ENCODE results near the gene PCDHGB7. TPM values are rescaled to one million over a fixed set of nuclear protein-coding genes. Genes with fewer than 3 reads are reported as not detected.
"Not testable (repeated sequence)": the region's sequence is repeated elsewhere in the genome, so short reads cannot be mapped to it uniquely, and the experiment has no call there.

Gene PCDHGB7
- polyA plus RNA-seq, 5 donors, result 13.1 to 15.2 (median 13.9) TPM

DNA sequence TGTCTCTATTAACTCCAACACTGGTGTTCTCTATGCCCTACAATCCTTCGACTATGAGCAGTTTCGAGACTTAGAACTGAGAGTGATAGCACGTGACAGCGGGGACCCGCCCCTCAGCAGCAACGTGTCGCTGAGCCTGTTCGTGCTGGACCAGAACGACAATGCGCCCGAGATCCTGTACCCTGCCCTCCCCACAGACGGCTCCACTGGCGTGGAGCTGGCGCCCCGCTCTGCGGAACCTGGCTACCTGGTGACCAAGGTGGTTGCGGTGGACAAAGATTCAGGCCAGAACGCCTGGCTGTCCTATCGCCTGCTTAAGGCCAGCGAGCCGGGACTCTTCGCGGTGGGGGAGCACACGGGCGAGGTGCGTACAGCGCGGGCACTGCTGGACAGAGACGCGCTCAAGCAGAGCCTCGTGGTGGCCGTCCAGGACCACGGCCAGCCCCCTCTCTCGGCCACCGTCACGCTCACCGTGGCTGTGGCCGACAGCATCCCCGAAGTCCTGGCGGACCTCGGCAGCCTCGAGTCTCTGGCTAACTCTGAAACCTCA is 5.3 kb downstream of the PCDHGB7 start:
- no peak for DNase-seq

DNA sequence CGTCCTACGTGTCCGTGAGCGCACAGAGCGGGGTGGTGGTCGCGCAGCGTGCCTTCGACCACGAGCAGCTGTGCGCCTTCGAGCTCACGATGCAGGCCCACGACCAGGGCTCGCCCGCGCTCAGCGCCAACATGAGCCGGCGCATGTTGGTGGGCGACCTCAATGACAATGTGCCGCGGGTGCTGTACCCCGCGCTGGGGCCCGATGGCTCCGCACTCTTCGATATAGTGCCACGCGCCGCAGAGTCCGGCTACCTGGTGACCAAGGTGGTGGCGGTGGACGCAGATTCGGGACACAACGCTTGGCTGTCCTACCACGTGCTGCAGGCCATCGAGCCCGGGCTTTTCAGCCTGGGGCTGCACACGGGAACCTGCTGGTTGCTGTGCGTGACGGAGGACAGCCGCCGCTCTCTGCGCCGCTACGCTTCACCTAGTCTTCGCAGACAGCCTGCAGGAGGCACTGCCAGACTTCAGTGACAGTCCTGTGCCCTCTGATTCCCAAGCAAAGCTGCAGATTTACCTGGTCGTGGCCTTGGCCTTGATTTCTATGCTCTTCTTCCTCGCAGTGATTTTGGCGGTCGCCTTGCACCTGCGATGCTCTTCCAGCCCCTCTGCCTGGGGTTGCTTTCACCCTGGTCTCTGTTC is 10.4 kb downstream of the PCDHGB7 start:
- no peak for DNase-seq

GRCh38 chr5:141430332-141431113 is 13.0 kb downstream of the PCDHGB7 start, which contains the start of gene PCDHGA12:
Gene PCDHGA12, plus strand, starts transcription at chr5:141430507. Its CDS starts 253 bp downstream, at chr5:141430760.
- DNase-seq, result no peak

DNA sequence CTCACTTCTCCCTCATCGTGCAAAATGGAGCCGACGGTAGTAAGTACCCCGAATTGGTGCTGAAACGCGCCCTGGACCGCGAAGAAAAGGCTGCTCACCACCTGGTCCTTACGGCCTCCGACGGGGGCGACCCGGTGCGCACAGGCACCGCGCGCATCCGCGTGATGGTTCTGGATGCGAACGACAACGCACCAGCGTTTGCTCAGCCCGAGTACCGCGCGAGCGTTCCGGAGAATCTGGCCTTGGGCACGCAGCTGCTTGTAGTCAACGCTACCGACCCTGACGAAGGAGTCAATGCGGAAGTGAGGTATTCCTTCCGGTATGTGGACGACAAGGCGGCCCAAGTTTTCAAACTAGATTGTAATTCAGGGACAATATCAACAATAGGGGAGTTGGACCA is 13.8 kb downstream of the PCDHGB7 start:
- no peak for DNase-seq

DNA sequence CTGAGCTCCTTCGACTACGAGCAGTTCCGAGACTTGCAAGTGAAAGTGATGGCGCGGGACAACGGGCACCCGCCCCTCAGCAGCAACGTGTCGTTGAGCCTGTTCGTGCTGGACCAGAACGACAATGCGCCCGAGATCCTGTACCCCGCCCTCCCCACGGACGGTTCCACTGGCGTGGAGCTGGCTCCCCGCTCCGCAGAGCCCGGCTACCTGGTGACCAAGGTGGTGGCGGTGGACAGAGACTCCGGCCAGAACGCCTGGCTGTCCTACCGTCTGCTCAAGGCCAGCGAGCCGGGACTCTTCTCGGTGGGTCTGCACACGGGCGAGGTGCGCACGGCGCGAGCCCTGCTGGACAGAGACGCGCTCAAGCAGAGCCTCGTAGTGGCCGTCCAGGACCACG is 14.8 kb downstream of the PCDHGB7 start:
- DNase-seq, result not testable (repeated sequence)

DNA sequence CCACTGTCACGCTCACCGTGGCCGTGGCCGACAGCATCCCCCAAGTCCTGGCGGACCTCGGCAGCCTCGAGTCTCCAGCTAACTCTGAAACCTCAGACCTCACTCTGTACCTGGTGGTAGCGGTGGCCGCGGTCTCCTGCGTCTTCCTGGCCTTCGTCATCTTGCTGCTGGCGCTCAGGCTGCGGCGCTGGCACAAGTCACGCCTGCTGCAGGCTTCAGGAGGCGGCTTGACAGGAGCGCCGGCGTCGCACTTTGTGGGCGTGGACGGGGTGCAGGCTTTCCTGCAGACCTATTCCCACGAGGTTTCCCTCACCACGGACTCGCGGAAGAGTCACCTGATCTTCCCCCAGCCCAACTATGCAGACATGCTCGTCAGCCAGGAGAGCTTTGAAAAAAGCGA is 15.2 kb downstream of the PCDHGB7 start:
- DNase-seq, result not testable (repeated sequence)

DNA sequence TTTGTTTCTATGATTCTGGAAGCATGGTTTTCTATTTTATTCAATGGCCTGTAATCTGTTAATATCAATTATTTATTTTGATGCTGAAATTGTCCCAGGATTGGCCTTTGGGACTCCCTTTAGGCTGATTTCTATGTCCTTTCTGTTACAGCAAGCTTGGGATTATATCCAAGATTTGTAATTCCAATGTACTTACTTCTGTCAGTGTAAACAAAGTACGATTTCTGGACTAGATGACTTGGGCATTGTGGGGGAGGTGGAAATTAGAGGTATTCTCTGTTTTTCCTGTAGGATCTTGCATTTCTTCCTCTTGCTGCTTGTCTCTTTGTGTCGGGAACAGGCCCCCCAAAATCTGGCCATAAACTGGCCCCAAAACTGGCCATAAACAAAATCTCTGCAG is 16.5 kb downstream of the PCDHGB7 start:
- no peak for DNase-seq

- no peak for DNase-seq
Observed at GRCh38 chr5:141437221-141437620, 19.7 kb downstream of the PCDHGB7 start.

GRCh38 chr5:141439411-141440141 is 22.1 kb downstream of the PCDHGB7 start:
- no peak for DNase-seq

DNA sequence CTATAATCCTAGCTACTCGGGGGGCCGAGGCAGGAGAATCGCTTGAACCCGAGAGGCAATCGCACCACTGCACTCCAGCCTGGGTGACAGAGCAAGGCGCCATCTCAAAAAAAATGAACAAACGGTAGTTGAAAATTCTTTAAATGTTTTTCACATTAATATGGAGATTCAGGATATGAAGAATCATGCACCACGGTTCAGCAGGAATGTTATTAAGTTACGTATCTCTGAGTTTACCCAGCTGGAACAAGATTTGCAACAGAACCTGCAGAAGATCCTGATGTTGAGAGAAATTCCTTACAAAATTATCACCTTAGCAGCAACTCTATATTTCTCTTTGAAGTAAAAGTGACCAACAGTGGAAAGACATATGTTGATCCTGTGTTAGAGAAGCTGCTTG is 22.9 kb downstream of the PCDHGB7 start:
- no peak for DNase-seq

GRCh38 chr5:141441571-141442170 is 24.2 kb downstream of the PCDHGB7 start:
- no peak for DNase-seq

DNA sequence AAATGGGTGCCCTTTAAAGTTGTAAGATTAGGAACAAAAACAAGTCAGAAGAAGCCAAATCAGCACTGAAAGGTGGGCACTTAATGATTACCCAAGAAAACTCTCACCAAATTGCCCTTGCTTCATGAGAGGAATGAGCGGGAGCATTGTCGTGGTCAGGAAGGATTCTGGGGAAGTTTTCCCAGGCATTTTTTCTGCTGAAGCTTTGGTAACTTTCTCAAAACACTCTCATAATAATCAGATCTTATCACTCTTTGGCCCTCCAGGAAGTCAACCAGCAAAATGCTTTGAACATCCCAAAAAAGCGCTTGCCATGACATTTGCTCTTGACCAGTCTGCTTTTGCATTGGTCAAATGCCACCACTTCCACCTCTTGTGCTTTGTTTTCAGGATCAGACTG is 47.9 kb downstream of the PCDHGB7 start:
- DNase-seq, result no peak

Other genes starting within 250 kb of the PCDHGB7 start
- gene PCDHB7, start 245.0 kb upstream of the PCDHGB7 start, polyA plus RNA-seq (ENCODE audit: insufficient read depth in 1 of 5, insufficient read length in 5 of 5, low replicate concordance in 1 of 5), result 1 to 10 TPM; 3.9 to 6.0 (median 4.7) TPM
- gene PCDHB8, start 239.9 kb upstream of the PCDHGB7 start, polyA plus RNA-seq (ENCODE audit: insufficient read depth in 1 of 5, insufficient read length in 5 of 5, low replicate concordance in 1 of 5), result 1 to 10 TPM; 1.1 to 2.5 (median 2.2) TPM
- 1 to 10 TPM; 4.7 to 6.6 (median 4.9) TPM for gene PCDHB16, start 235.3 kb upstream of the PCDHGB7 start, polyA plus RNA-seq (ENCODE audit: insufficient read depth in 1 of 5, insufficient read length in 5 of 5, low replicate concordance in 1 of 5)
- 1 to 10 TPM; 3.1 to 5.6 (median 4.0) TPM for gene PCDHB9, start 230.5 kb upstream of the PCDHGB7 start, polyA plus RNA-seq (ENCODE audit: insufficient read depth in 1 of 5, insufficient read length in 5 of 5, low replicate concordance in 1 of 5)
- gene PCDHB10, start 225.3 kb upstream of the PCDHGB7 start, polyA plus RNA-seq (ENCODE audit: insufficient read depth in 1 of 5, insufficient read length in 5 of 5, low replicate concordance in 1 of 5), result 1 to 10 TPM; 5.0 to 7.5 (median 6.9) TPM
- gene PCDHB11, start 218.1 kb upstream of the PCDHGB7 start, polyA plus RNA-seq (ENCODE audit: insufficient read depth in 1 of 5, insufficient read length in 5 of 5, low replicate concordance in 1 of 5), result 1 to 10 TPM; 1.7 to 4.5 (median 3.3) TPM
- gene PCDHB12, start 209.0 kb upstream of the PCDHGB7 start, polyA plus RNA-seq (ENCODE audit: insufficient read depth in 1 of 5, insufficient read length in 5 of 5, low replicate concordance in 1 of 5), result 1 to 10 TPM; 4.3 to 6.6 (median 5.4) TPM
- gene PCDHB13, start 203.8 kb upstream of the PCDHGB7 start, polyA plus RNA-seq (ENCODE audit: insufficient read depth in 1 of 5, insufficient read length in 5 of 5, low replicate concordance in 1 of 5), result 1 to 10 TPM; 3.9 to 6.0 (median 5.0) TPM
- gene PCDHB14, start 194.3 kb upstream of the PCDHGB7 start, polyA plus RNA-seq (ENCODE audit: insufficient read depth in 1 of 5, insufficient read length in 5 of 5, low replicate concordance in 1 of 5), result 10 to 100 TPM in 1 of 5 donors, 1 to 10 TPM in 4; 9.1 to 10.3 (median 9.3) TPM
- gene PCDHB15, start 172.3 kb upstream of the PCDHGB7 start, polyA plus RNA-seq (ENCODE audit: insufficient read depth in 1 of 5, insufficient read length in 5 of 5, low replicate concordance in 1 of 5), result 10 to 100 TPM in 3 of 5 donors, 1 to 10 TPM in 2; 9.4 to 13.2 (median 10.2) TPM
- gene SLC25A2, start 113.6 kb upstream of the PCDHGB7 start, polyA plus RNA-seq (ENCODE audit: insufficient read depth in 1 of 5, insufficient read length in 5 of 5, low replicate concordance in 1 of 5), result under 1 TPM; 0.08 to 0.26 (median 0.17) TPM
- 100 to 1,000 TPM; 124 to 151 (median 140) TPM for gene TAF7, start 96.9 kb upstream of the PCDHGB7 start, polyA plus RNA-seq (ENCODE audit: insufficient read depth in 1 of 5, insufficient read length in 5 of 5, low replicate concordance in 1 of 5)
- 1 to 10 TPM in 1 of 5 donors, under 1 TPM in 4; 0.50 to 1.0 (median 0.72) TPM for gene PCDHGA1, start 87.2 kb upstream of the PCDHGB7 start, polyA plus RNA-seq (ENCODE audit: insufficient read depth in 1 of 5, insufficient read length in 5 of 5, low replicate concordance in 1 of 5)
- gene PCDHGA2, start 78.9 kb upstream of the PCDHGB7 start, polyA plus RNA-seq (ENCODE audit: insufficient read depth in 1 of 5, insufficient read length in 5 of 5, low replicate concordance in 1 of 5), result 1 to 10 TPM; 3.0 to 7.3 (median 4.2) TPM
- gene PCDHGA3, start 73.8 kb upstream of the PCDHGB7 start, polyA plus RNA-seq (ENCODE audit: insufficient read depth in 1 of 5, insufficient read length in 5 of 5, low replicate concordance in 1 of 5), result 1 to 10 TPM; 2.0 to 3.9 (median 2.8) TPM
- 1 to 10 TPM; 1.2 to 1.7 (median 1.7) TPM for gene PCDHGB1, start 67.6 kb upstream of the PCDHGB7 start, polyA plus RNA-seq (ENCODE audit: insufficient read depth in 1 of 5, insufficient read length in 5 of 5, low replicate concordance in 1 of 5)
- gene PCDHGA4, start 62.7 kb upstream of the PCDHGB7 start, polyA plus RNA-seq (ENCODE audit: insufficient read depth in 1 of 5, insufficient read length in 5 of 5, low replicate concordance in 1 of 5), result 1 to 10 TPM; 1.9 to 3.3 (median 2.4) TPM
- gene PCDHGB2, start 57.7 kb upstream of the PCDHGB7 start, polyA plus RNA-seq (ENCODE audit: insufficient read depth in 1 of 5, insufficient read length in 5 of 5, low replicate concordance in 1 of 5), result 1 to 10 TPM; 4.0 to 6.0 (median 4.3) TPM
- gene PCDHGA5, start 53.5 kb upstream of the PCDHGB7 start, polyA plus RNA-seq (ENCODE audit: insufficient read depth in 1 of 5, insufficient read length in 5 of 5, low replicate concordance in 1 of 5), result 1 to 10 TPM; 2.7 to 4.5 (median 3.7) TPM
- gene PCDHGB3, start 47.4 kb upstream of the PCDHGB7 start, polyA plus RNA-seq (ENCODE audit: insufficient read depth in 1 of 5, insufficient read length in 5 of 5, low replicate concordance in 1 of 5), result 1 to 10 TPM; 2.0 to 3.0 (median 2.5) TPM
- gene PCDHGA6, start 43.8 kb upstream of the PCDHGB7 start, polyA plus RNA-seq (ENCODE audit: insufficient read depth in 1 of 5, insufficient read length in 5 of 5, low replicate concordance in 1 of 5), result 1 to 10 TPM; 4.2 to 6.1 (median 4.6) TPM
- 1 to 10 TPM; 1.7 to 2.1 (median 1.9) TPM for gene PCDHGA7, start 34.9 kb upstream of the PCDHGB7 start, polyA plus RNA-seq (ENCODE audit: insufficient read depth in 1 of 5, insufficient read length in 5 of 5, low replicate concordance in 1 of 5)
- gene PCDHGB4, start 30.0 kb upstream of the PCDHGB7 start, polyA plus RNA-seq (ENCODE audit: insufficient read depth in 1 of 5, insufficient read length in 5 of 5, low replicate concordance in 1 of 5), result 1 to 10 TPM; 3.1 to 5.0 (median 4.2) TPM
- gene PCDHGA8, start 25.0 kb upstream of the PCDHGB7 start, polyA plus RNA-seq (ENCODE audit: insufficient read depth in 1 of 5, insufficient read length in 5 of 5, low replicate concordance in 1 of 5), result 1 to 10 TPM in 1 of 5 donors, under 1 TPM in 4; 0.50 to 1.1 (median 0.74) TPM
- 1 to 10 TPM; 6.8 to 8.5 (median 7.7) TPM for gene PCDHGB5, start 19.7 kb upstream of the PCDHGB7 start, polyA plus RNA-seq (ENCODE audit: insufficient read depth in 1 of 5, insufficient read length in 5 of 5, low replicate concordance in 1 of 5)
- gene PCDHGA9, start 14.9 kb upstream of the PCDHGB7 start, polyA plus RNA-seq (ENCODE audit: insufficient read depth in 1 of 5, insufficient read length in 5 of 5, low replicate concordance in 1 of 5), result 1 to 10 TPM; 4.4 to 8.3 (median 5.7) TPM
- 1 to 10 TPM; 6.4 to 9.3 (median 7.8) TPM for gene PCDHGB6, start 9.7 kb upstream of the PCDHGB7 start, polyA plus RNA-seq (ENCODE audit: insufficient read depth in 1 of 5, insufficient read length in 5 of 5, low replicate concordance in 1 of 5)
- gene PCDHGA10, start 4.7 kb upstream of the PCDHGB7 start, polyA plus RNA-seq (ENCODE audit: insufficient read depth in 1 of 5, insufficient read length in 5 of 5, low replicate concordance in 1 of 5), result 1 to 10 TPM; 4.2 to 5.4 (median 4.5) TPM
- 1 to 10 TPM; 2.7 to 4.4 (median 3.2) TPM for gene PCDHGA11, start 3.4 kb downstream of the PCDHGB7 start, polyA plus RNA-seq (ENCODE audit: insufficient read depth in 1 of 5, insufficient read length in 5 of 5, low replicate concordance in 1 of 5)
- gene PCDHGA12, start 12.8 kb downstream of the PCDHGB7 start, polyA plus RNA-seq (ENCODE audit: insufficient read depth in 1 of 5, insufficient read length in 5 of 5, low replicate concordance in 1 of 5), result 1 to 10 TPM; 2.3 to 4.3 (median 3.4) TPM
- gene PCDHGC3, start 58.3 kb downstream of the PCDHGB7 start, polyA plus RNA-seq (ENCODE audit: insufficient read depth in 1 of 5, insufficient read length in 5 of 5, low replicate concordance in 1 of 5), result 100 to 1,000 TPM; 102 to 151 (median 113) TPM
- gene PCDHGC4, start 67.4 kb downstream of the PCDHGB7 start, polyA plus RNA-seq (ENCODE audit: insufficient read depth in 1 of 5, insufficient read length in 5 of 5, low replicate concordance in 1 of 5), result 1 to 10 TPM; 1.5 to 2.7 (median 1.7) TPM
- gene PCDHGC5, start 71.4 kb downstream of the PCDHGB7 start, polyA plus RNA-seq (ENCODE audit: insufficient read depth in 1 of 5, insufficient read length in 5 of 5, low replicate concordance in 1 of 5), result 1 to 10 TPM in 2 of 5 donors, under 1 TPM in 3; 0.76 to 1.2 (median 0.85) TPM
- gene DIAPH1, start 201.3 kb downstream of the PCDHGB7 start, polyA plus RNA-seq (ENCODE audit: insufficient read depth in 1 of 5, insufficient read length in 5 of 5, low replicate concordance in 1 of 5), result 10 to 100 TPM; 43.3 to 54.3 (median 47.7) TPM
- gene HDAC3, start 219.2 kb downstream of the PCDHGB7 start, polyA plus RNA-seq (ENCODE audit: insufficient read depth in 1 of 5, insufficient read length in 5 of 5, low replicate concordance in 1 of 5), result 100 to 1,000 TPM in 4 of 5 donors, 10 to 100 TPM in 1; 95.5 to 120 (median 106) TPM
- gene RELL2, start 219.3 kb downstream of the PCDHGB7 start, polyA plus RNA-seq (ENCODE audit: insufficient read depth in 1 of 5, insufficient read length in 5 of 5, low replicate concordance in 1 of 5), result under 1 TPM; 0.16 to 0.58 (median 0.37) TPM
- gene FCHSD1, start 233.7 kb downstream of the PCDHGB7 start, polyA plus RNA-seq (ENCODE audit: insufficient read depth in 1 of 5, insufficient read length in 5 of 5, low replicate concordance in 1 of 5), result 10 to 100 TPM; 18.7 to 26.5 (median 19.1) TPM